HEK293 (cell line): ENCODE results near the gene RRP1.

Experiments
- KLF9 ChIP-seq: fragments of 450-650 bp; formaldehyde crosslinking; IDR thresholded peaks from 2 replicates; pipeline ENCODE4 v1.5.1; 2016; ENCODE audit warnings: missing biosample characterization, missing genetic modification characterization, low read depth
- YY1 ChIP-seq: fragments of 450-650 bp; formaldehyde crosslinking; IDR thresholded peaks from 2 replicates; pipeline ENCODE4 v1.5.1; 2018; ENCODE audit warnings: missing biosample characterization, missing genetic modification characterization
- ZBTB8A ChIP-seq: fragments of 450-650 bp; formaldehyde crosslinking; IDR thresholded peaks from 2 replicates; pipeline ENCODE4 v1.5.1; 2016; ENCODE audit warnings: missing biosample characterization, missing genetic modification characterization
- ZNF138 ChIP-seq: fragments of 450-650 bp; formaldehyde crosslinking; IDR thresholded peaks from 2 replicates; pipeline ENCODE4 v1.5.1; 2016; ENCODE audit warnings: missing biosample characterization, missing genetic modification characterization, borderline replicate concordance
- ZNF274 ChIP-seq, 2 experiments: fragments of 200-500 bp in 1 of 2; fragments of 450-650 bp in 1 of 2; sonication (Bioruptor generic) in 1 of 2; formaldehyde crosslinking in 1 of 2; IDR thresholded peaks; 2 replicates each; pipeline versions ENCODE4 v1.5.1 to v1.6.1; 2014 to 2016; ENCODE audit warnings: borderline replicate concordance in 1 of 2, inconsistent platforms in 1 of 2, low read length in 1 of 2, missing biosample characterization in 1 of 2, missing genetic modification characterization in 1 of 2
- TF ChIP-seq, protein P1 (sequence below): fragments of 450-650 bp; formaldehyde crosslinking; IDR thresholded peaks from 2 replicates; pipeline ENCODE4 v1.5.1; 2016; ENCODE audit warnings: missing biosample characterization, missing genetic modification characterization
- TF ChIP-seq, protein P2 (sequence below): fragments of 450-650 bp; formaldehyde crosslinking; IDR thresholded peaks from 2 replicates; pipeline ENCODE4 v1.5.1; 2016; ENCODE audit warnings: missing biosample characterization, missing genetic modification characterization

DNA sequence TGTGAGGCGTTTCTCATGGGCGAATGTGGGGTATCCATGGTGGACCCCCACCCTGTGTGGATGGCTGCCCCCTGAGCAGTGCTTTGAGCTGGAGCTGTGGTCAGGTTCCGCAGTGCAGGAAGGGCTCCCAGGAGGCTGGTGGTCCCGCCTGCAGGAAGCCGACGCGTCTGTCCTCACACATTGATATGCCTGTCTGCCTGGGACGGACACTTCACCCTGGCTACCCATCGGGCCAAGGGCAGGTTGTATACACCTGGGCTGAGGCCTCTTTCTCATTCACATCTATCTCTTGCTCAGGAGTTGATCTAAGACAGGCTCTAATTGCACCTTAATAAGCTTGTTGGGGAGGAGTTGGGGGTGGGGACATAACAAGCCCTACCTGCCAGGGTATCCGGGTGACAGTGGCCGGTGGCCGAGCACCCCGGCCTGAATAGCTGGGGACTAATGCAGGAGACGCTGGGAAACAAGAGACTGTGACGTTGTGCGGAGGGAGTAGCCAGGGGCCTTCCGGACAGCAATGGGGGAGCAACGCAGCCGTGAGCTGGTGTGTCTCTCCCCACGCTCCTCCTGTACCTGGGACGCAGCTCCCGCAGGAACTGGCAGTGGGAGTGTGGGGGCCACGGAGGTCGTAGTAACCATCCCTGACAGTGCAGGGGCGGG lies 48.8 kb upstream of the RRP1 start:
- TF ChIP-seq, protein P1, sequence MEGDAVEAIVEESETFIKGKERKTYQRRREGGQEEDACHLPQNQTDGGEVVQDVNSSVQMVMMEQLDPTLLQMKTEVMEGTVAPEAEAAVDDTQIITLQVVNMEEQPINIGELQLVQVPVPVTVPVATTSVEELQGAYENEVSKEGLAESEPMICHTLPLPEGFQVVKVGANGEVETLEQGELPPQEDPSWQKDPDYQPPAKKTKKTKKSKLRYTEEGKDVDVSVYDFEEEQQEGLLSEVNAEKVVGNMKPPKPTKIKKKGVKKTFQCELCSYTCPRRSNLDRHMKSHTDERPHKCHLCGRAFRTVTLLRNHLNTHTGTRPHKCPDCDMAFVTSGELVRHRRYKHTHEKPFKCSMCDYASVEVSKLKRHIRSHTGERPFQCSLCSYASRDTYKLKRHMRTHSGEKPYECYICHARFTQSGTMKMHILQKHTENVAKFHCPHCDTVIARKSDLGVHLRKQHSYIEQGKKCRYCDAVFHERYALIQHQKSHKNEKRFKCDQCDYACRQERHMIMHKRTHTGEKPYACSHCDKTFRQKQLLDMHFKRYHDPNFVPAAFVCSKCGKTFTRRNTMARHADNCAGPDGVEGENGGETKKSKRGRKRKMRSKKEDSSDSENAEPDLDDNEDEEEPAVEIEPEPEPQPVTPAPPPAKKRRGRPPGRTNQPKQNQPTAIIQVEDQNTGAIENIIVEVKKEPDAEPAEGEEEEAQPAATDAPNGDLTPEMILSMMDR (tag by site-specific recombination) = no peak
- TF ChIP-seq ZBTB8A (tag by site-specific recombination) (no peak), ZNF138 (tag by site-specific recombination) (no peak), YY1 (tag by site-specific recombination) (no peak), KLF9 (no peak), ZNF274 (IDR thresholded peaks at IDR 0.05; ENCODE audit: low read length) (no peak), ZNF274 (tag by site-specific recombination; IDR thresholded peaks at IDR 0.05; ENCODE audit: borderline replicate concordance) (no peak)
- TF ChIP-seq, protein P2, sequence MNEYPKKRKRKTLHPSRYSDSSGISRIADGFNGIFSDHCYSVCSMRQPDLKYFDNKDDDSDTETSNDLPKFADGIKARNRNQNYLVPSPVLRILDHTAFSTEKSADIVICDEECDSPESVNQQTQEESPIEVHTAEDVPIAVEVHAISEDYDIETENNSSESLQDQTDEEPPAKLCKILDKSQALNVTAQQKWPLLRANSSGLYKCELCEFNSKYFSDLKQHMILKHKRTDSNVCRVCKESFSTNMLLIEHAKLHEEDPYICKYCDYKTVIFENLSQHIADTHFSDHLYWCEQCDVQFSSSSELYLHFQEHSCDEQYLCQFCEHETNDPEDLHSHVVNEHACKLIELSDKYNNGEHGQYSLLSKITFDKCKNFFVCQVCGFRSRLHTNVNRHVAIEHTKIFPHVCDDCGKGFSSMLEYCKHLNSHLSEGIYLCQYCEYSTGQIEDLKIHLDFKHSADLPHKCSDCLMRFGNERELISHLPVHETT (tag by site-specific recombination) = no peak
